SU-DHL-6 (cell line): ENCODE data around the gene HERC4.
"Not testable (repeated sequence)": the region's sequence is repeated elsewhere in the genome, so short reads cannot be mapped to it uniquely, and the experiment has no call there.

Source experiments
- H2AFZ ChIP-seq: fragments of 200-600 bp; sonication (generic); 2 replicates; pipeline ENCODE4 v1.6.1; 2014; ENCODE audit warnings: low read depth, mild to moderate bottlenecking, moderate library complexity, mixed read lengths, antibody characterized with exemption, low read length; ENCODE audit not compliant: severe bottlenecking
- H3F3A ChIP-seq: fragments of 200-600 bp; shearing (Covaris generic); 2 replicates; pipeline ENCODE4 v1.6.0; 2016; ENCODE audit warnings: antibody characterized with exemption, mild to moderate bottlenecking; ENCODE audit not compliant: insufficient read depth
- H3K27ac ChIP-seq: fragments of 200-600 bp; sonication (generic); 2 replicates; pipeline ENCODE4 v1.5.1; 2016; ENCODE audit warnings: low read depth, mild to moderate bottlenecking, low read length, moderate library complexity, mixed read lengths
- H3K27me3 ChIP-seq: fragments of 200-600 bp; sonication (generic), shearing (Covaris generic); 2 replicates; pipeline ENCODE4 v1.6.0; 2014; ENCODE audit warnings: mild to moderate bottlenecking, low read length
- H3K36me3 ChIP-seq: fragments of 200-600 bp; sonication (generic); 2 replicates; pipeline ENCODE4 v1.6.1; 2014; ENCODE audit warnings: mild to moderate bottlenecking, low read length, mixed read lengths
- H3K4me2 ChIP-seq: fragments of 300-600, 200-600 bp; shearing (Covaris generic), sonication (generic); 2 replicates; pipeline ENCODE4 v1.6.0; 2014; ENCODE audit warnings: low read length, low read depth, mild to moderate bottlenecking; ENCODE audit not compliant: poor library complexity, severe bottlenecking
- H3K4me3 ChIP-seq: fragments of 200-600 bp; sonication (generic); 2 replicates; pipeline ENCODE4 v1.5.1; 2014; ENCODE audit warnings: antibody characterized with exemption, low read length, mild to moderate bottlenecking, mixed read lengths; ENCODE audit not compliant: insufficient read depth, poor library complexity, severe bottlenecking
- H3K79me2 ChIP-seq: fragments of 200-600 bp; sonication (generic); 2 replicates; pipeline ENCODE4 v1.6.1; 2014; ENCODE audit warnings: mild to moderate bottlenecking, low read length, moderate library complexity; ENCODE audit not compliant: insufficient read depth
- H3K9ac ChIP-seq: fragments of 200-600 bp; sonication (generic); 2 replicates; pipeline ENCODE4 v1.7.0; 2014; ENCODE audit warnings: mild to moderate bottlenecking, low read length
- H3K9me2 ChIP-seq: fragments of 200-600 bp; sonication (generic); replicated peaks from 2 replicates; pipeline ENCODE4 v1.6.1; 2014; ENCODE audit warnings: low read length; ENCODE audit not compliant: insufficient read depth
- H3K9me3 ChIP-seq: fragments of 200-600 bp; sonication (generic); 2 replicates; pipeline ENCODE4 v1.6.1; 2014; ENCODE audit warnings: low read length, mixed read lengths; ENCODE audit not compliant: insufficient read depth
- H4K20me1 ChIP-seq: fragments of 200-600 bp; sonication (generic); 2 replicates; pipeline ENCODE4 v1.6.1; 2014; ENCODE audit warnings: low read depth, mild to moderate bottlenecking, antibody characterized with exemption, low read length, moderate library complexity, mixed read lengths
- CTCF ChIP-seq: fragments of 200-600 bp; sonication (generic); IDR thresholded peaks from one replicate; pipeline ENCODE4 v1.5.1; 2017; ENCODE audit warnings: antibody characterized with exemption, mild to moderate bottlenecking, low read length, moderate library complexity; ENCODE audit not compliant: insufficient read depth, poor library complexity, severe bottlenecking
- EZH2phosphoT487 ChIP-seq: fragments of 200-600 bp; sonication (generic), shearing (Covaris generic); conservative IDR thresholded peaks from 2 replicates; pipeline ENCODE4 v1.6.1; 2018; ENCODE audit warnings: mild to moderate bottlenecking, antibody characterized with exemption, low read length, moderate library complexity, mixed read lengths

Gene HERC4

GRCh38 chr10:68001000-68001399 is 74.1 kb downstream of the HERC4 start:
- Histone ChIP-seq H3K27ac (no peak overlapping the region), H3F3A (no peaks in the 10 kb centered on the region), H2AFZ (no peak overlapping the region), H3K79me2 (no peaks in the 10 kb centered on the region), H3K36me3 (peaks cover 3% of the 10 kb centered on the region), H3K27me3 (no peaks in the 10 kb centered on the region), H3K4me3 (no peak overlapping the region), H4K20me1 (no peaks in the 10 kb centered on the region), H3K9me2 (no peaks in the 10 kb centered on the region), H3K4me2 (no peak overlapping the region), H3K9me3 (no peaks in the 10 kb centered on the region), H3K9ac (no peak overlapping the region)
- no peak for TF ChIP-seq CTCF

- H3K27ac ChIP-seq: no peak overlapping the region
- no peaks in the 10 kb centered on the region for H3K27me3 ChIP-seq
- H2AFZ ChIP-seq: no peak overlapping the region
- TF ChIP-seq CTCF (no peak), EZH2phosphoT487 (no peak)
- peaks cover 34% of the 10 kb centered on the region for H3K36me3 ChIP-seq
- no peak overlapping the region for H3K4me2 ChIP-seq
- no peak overlapping the region for H3K9ac ChIP-seq
- no peaks in the 10 kb centered on the region for H3K9me3 ChIP-seq
- no peaks in the 10 kb centered on the region for H3F3A ChIP-seq
- no peaks in the 10 kb centered on the region for H4K20me1 ChIP-seq
- H3K4me3 ChIP-seq: no peak overlapping the region
- no peaks in the 10 kb centered on the region for H3K79me2 ChIP-seq
- H3K9me2 ChIP-seq: no peaks in the 10 kb centered on the region
These were observed 85.0 kb downstream of the HERC4 start for GRCh38 chr10:67990093-67990492.

GRCh38 chr10:67988606-67989005 is 86.5 kb downstream of the HERC4 start:
- H3K9me3 ChIP-seq: no peaks in the 10 kb centered on the region
- H2AFZ ChIP-seq: no peak overlapping the region
- H3K36me3 ChIP-seq: peaks cover 34% of the 10 kb centered on the region

GRCh38 chr10:67982603-67983002 is 92.5 kb downstream of the HERC4 start:
- H3K9me3 ChIP-seq, H3K9me2 ChIP-seq, H3F3A ChIP-seq, H3K4me3 ChIP-seq, H3K79me2 ChIP-seq, H3K27ac ChIP-seq, H3K27me3 ChIP-seq, H2AFZ ChIP-seq, H4K20me1 ChIP-seq, H3K4me2 ChIP-seq, H3K9ac ChIP-seq: not testable (repeated sequence)
- peaks cover 15% of the 10 kb centered on the region; the same call in 1 of the 2 replicates for H3K36me3 ChIP-seq

More at GRCh38 chr10:67988606-67989005, 86.5 kb downstream of the HERC4 start:
- H3K9ac ChIP-seq: no peak overlapping the region
- no peak overlapping the region for H3K4me2 ChIP-seq
- H3K27me3 ChIP-seq: no peaks in the 10 kb centered on the region
- H3K79me2 ChIP-seq: no peaks in the 10 kb centered on the region
- TF ChIP-seq EZH2phosphoT487 (no peak), CTCF (no peak)
- no peaks in the 10 kb centered on the region for H3K9me2 ChIP-seq
- no peak overlapping the region for H3K27ac ChIP-seq
- no peaks in the 10 kb centered on the region for H3F3A ChIP-seq
- no peaks in the 10 kb centered on the region for H4K20me1 ChIP-seq
- H3K4me3 ChIP-seq: no peak overlapping the region
